ENCODE data around the gene USH1C. TPM values are rescaled to one million over a fixed set of nuclear protein-coding genes. Genes with fewer than 3 reads are reported as not detected.

The USH1C gene
- polyA plus RNA-seq (ENCODE audit: insufficient read length) = 0.85 TPM

DNA sequence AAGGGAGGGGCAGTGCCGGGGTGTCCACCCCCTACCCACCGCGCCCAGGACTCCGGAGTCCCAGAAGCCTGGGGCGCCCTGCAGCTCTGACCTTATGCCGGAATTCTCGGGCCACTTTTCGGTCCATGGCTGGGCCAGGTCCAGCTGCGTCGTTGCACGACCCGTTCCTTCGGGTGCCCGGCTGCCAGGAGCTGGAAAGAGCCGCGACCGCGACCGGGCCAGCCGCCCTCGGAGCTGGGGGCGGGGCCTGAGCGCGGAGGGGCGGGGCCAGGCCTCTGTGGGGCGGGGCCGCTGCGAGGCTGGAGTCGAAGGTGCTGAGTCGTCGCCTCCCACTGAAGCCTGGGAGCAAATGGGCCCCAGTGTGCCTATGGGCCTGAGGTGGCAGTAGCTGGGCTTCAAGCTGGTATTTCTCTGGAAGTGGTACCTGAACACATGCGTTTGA is at the start of gene USH1C:
Gene USH1C (minus strand): TSS at position 236 of the 442 bp plus-strand sequence. CDS start 109 bp downstream, at position 127.
- no peak for DNase-seq (ENCODE audit: low read depth)

DNA sequence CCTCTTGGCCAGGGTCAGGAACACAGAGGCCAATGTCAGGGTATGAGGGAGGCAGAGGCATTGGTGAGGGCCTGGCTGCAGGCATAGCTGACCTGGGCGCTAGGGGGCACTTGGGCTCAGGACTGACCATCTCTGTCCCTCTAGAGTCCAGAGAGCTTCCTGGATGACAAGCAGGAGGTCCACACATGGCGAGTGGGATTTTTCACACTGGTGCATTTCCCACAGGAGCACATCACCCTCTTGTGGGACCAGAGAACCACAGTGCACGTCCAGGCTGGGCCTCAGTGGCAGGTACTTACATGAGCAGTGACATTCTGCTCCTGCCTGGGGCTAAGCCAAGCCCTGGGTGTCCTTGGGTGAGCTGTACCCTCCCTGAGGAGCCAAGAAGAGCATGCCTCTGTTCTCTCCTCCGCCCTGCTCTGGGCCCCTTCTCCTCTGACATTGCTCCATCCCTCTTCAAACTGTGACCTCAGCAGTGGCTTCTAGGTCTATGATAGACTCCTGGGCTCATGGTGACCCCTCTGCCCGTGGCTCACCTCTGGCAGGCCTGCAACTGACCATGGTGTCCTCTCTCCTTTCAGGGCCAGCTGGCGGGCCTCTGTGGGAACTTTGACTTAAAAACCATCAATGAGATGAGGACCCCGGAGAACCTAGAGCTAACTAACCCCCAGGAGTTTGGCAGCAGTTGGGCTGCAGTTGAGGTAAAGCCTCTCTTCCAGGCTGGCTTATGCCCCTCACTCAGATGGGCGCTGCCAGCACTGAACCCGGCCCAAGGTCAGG is 49.4 kb upstream of the USH1C start:
- no peak for DNase-seq (ENCODE audit: low read depth)

DNA sequence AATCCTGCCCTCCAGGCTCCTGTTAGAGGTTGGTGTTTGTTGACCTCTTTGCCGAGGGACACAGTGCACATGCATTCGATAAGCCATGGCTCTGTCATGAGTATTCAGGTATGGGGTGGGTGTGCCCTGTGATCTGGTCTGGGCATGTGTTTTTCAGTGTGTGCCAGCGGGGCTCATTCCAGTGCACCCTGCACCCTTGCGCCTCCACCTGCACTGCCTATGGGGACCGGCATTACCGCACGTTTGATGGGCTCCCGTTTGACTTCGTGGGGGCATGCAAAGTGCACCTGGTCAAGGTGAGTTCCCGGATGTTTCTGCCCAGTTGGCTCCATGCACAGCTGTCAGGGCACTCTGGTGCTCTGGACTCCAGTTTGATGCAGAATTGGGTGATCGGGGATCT is 47.1 kb upstream of the USH1C start:
- no peak for DNase-seq (ENCODE audit: low read depth)

DNA sequence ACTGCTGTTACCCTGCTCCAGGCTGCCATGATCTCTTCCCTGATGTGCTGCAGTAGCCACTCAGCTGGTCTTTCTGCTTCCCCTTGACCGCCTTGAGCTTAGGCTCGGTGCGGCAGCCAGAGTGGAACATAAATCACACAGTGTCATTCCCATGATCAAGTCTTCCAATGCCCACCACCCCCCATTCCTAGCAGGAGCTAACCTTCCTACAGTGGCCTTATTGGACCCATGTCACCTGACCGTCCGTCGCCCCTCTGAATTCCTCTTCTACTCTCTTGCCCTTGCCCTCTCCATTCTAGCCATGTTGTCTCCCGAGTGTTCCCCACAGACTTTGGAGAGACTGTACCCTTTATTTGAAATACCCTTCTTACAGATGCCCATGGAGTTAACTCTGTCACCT is 46.2 kb upstream of the USH1C start:
- no peak for DNase-seq (ENCODE audit: low read depth)

DNA sequence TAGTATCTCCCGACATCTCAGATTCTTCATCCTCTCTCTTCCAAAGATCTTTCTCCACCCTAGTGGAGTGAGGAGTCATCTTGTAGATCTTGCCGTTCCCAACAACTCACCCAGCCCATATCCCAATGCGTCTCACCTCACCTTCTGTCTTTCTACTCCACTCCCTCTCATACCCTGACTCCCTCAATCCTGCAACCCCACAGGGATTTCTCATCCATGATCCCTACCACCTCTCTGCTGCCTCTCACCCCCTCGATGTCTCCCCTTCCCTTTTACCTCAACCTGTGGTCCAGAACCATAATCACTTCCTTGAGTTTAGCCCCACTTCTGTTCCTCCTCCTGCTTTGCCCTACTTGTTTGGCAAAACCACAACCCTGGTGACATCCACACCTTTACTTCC is 44.5 kb upstream of the USH1C start:
- DNase-seq (ENCODE audit: low read depth) = no peak

DNA sequence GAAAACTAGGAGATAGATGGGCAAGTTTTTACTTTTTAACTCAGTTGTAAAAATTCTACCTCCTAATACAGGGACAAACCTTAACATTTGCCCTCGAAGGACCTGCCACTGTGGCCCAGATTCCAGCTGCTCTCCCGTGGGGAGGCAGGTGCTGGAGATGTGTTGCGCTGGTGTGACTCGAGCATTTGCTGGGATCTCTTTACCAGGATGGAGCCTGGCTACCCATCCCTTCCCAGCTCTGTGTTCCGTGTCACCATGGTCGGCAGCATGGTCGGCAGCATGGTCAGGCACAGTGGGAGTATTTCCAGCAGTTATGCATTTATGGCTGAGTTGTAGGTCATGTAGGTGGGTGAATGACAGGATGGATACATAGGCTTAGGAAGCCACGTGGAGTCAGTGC is 44.0 kb upstream of the USH1C start:
- DNase-seq (ENCODE audit: low read depth) = no peak

DNA sequence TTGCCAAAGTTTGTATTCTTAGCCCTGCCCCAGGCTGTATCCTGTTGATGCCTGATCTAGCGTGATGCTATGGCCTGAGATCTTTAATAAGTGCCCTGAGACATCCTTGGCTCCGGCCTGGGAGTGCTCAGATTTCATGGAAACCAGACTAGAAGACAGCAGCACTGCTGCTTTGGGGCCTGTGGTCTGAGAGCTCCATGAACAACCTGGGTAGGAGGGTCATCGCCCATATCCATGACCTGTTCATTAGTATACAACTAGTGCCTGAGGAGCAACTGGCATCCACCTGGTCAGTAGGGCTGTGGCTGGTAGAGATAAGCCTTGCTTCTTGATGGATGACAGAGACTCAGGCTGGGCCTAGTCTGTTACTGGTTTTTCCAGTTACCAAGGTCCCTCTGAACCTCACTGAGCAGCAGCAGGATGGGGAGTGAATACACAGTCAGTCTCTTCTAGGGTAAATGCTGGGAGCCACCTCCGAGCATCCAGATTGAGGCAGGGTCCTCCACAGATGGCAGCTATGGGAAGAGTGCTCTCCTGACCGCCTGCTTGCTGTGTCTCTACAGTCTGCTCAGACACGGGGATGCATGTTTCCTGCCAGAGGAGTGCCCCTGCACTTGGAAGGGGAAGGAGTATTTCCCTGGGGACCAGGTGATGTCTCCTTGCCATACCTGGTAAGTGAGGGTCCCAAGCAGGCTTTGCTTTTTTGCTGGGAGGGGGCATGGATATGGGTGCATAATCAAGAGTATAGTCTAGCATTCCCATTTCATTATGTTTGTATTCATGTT is 41.9 kb upstream of the USH1C start:
- DNase-seq (ENCODE audit: low read depth) = no peak

DNA sequence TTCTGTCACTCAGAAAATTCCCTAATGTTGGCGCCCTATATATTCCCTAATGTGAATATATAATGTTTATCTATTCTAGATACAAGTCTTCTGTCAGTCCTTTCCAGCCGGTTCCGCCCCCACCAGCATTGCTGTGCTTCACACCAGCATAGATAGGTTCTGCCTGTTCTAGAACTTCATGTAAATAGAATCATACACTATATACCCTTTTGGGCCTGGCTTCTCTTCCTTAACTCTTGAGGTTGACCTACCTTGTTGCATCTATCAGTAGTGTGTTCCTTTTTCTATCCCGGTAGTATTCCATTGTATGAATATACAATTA is 37.5 kb upstream of the USH1C start:
- DNase-seq (ENCODE audit: low read depth) = no peak

DNA sequence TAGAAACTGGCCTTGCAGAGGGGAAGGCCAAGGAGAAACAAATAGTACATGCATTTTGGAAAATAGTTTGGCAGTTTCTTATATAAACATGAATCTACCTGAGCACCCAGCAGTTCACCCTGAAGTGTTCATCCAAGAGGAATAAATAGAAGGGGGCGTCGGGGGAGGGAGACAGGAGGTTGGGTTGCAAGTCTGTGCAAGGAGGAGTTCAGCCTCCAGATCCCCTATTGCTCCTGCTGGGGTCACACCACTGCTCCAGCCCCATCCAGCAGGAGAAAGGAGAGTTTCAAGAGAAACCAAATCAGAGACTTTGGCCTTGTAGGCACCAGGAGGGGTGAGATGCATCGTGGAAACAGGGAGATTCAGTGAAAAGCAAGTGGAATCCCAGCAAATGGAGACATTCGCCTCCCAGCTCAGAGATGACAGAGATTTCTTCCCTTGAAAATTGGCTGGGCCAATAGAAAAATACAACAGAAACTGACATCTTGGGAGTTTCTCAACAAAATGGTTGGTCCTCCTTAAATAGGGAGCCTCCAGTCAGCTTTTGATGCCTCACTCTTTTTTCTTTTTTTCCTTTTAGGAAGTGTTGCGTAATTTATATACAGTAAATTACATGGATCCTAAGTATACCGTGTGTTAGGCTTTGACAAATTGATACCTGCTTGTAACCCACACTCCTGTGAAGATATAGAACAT is 37.0 kb upstream of the USH1C start:
- no peak for DNase-seq (ENCODE audit: low read depth)

DNA sequence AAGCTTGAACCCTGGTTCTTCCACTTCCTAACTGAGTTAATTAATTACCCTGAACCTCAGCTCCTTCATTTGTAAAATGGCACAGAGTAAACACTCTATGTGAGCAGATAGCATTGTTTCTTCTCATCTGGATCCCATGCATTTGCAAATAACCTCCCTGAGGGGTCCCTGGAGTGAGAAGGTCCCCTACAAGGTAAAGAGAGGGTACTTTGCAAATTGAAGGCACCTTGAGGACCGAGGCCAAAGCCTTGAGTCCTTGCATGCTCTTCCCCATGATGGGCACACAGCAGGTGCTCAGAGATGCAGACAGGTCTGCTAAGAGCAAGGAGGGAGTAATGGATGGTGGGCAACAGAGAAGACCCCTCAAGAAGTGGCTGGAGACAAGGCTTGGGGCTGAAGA is 36.1 kb upstream of the USH1C start:
- no peak for DNase-seq (ENCODE audit: low read depth)

DNA sequence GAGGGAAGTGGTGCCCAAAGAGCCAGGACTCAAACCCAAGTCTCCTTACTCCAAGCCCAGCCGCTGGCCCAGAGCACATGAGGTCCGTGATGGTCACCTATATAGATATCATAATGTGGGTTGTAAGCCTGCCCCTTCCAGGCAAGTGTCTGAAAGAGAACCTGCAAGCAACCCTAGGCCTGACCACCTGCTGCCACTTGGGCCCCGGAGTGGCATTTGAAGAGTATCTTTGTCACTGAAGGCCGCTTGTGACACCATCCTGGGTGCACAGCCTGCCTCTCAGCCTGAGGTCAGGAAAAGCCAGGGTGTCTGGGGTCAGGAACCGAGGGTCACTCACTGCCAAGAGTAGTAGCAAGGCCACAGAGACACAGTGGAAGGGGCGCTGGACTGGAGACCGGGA is 35.2 kb upstream of the USH1C start:
- no peak for DNase-seq (ENCODE audit: low read depth)

DNA sequence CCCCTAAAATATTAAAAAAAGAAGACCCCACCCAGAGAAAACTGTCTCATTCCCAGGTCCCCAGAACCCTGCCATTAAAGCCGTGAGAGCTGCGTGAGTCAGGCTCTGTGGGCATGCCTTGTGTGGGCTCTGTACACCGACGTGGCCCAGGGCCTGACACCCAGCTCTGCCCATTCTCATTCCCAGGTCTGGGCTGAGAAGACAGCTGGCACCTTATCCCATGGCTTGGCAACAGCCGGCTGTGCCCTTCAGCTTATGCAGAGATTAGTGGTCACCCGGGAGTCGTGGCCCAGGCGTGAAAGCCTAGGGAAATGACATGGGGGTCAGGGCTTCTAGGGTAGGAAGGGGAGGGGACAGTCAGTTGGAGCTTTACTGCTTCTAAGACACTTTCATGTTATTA is 34.7 kb upstream of the USH1C start:
- DNase-seq (ENCODE audit: low read depth) = no peak

DNA sequence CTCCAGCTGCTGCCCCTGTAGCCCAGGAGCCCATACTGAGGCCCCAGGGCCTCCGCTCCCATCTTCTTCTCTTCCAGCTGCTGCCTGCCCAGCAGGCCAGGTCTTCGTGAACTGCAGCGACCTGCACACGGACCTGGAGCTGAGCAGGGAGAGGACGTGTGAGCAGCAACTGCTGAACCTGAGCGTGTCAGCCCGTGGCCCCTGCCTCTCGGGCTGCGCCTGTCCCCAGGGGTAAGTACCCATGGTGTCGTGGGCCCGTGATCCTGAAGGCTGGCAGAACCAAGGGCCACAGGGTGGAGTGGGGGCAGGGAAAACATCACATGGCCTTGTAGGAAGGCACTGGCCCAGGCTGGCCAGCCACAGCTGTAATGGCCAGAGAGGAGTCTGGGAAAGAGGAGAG is 34.1 kb upstream of the USH1C start:
- DNase-seq (ENCODE audit: low read depth) = no peak

DNA sequence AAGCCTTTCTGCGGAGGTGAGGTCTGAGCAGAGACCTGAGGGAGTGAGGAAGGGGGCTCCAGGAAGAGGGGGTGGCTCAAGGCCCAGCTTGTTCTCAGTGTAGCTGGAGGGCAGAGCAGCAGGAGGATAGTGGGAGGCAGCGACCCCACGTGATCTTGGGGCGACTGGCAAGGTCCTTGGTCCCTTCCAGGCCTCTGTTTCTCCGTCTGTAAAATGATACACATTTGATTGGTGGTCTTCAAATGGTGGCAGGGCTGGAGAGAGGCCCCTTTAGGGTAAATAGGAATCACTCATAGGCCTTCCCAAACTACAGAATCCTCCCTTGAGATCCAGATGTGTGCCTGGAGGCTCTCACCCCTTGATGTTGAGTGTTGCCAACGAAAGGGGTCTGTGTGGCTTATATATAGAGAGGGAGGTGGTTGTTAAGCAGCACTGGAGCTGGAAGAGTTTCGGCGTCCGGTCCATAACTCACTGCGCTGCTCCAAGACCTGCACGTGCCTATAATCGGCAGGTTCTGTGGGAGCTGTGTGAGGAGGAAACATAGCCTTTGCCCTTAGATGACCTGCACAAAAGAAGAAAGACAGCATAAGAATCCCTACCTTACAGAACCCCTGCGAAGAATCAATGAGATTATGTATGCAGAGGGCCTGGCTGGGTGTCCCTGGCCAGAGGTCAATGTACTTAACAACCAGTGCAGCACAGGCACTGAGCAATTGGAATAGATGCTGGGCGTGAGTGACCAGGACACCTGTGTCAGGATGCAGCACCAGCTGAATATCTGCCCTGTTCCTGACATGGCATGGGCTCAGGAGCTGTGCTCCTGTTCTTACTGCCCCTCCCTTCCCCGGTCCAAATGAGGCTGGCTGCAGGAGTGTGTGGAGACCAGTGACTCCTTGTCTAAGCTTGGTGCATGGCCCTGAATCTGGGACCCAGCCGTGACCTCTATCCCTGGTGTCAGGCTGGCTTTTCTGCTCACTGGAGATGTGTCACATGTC is 31.5 kb upstream of the USH1C start:
- no peak for DNase-seq (ENCODE audit: low read depth)

DNA sequence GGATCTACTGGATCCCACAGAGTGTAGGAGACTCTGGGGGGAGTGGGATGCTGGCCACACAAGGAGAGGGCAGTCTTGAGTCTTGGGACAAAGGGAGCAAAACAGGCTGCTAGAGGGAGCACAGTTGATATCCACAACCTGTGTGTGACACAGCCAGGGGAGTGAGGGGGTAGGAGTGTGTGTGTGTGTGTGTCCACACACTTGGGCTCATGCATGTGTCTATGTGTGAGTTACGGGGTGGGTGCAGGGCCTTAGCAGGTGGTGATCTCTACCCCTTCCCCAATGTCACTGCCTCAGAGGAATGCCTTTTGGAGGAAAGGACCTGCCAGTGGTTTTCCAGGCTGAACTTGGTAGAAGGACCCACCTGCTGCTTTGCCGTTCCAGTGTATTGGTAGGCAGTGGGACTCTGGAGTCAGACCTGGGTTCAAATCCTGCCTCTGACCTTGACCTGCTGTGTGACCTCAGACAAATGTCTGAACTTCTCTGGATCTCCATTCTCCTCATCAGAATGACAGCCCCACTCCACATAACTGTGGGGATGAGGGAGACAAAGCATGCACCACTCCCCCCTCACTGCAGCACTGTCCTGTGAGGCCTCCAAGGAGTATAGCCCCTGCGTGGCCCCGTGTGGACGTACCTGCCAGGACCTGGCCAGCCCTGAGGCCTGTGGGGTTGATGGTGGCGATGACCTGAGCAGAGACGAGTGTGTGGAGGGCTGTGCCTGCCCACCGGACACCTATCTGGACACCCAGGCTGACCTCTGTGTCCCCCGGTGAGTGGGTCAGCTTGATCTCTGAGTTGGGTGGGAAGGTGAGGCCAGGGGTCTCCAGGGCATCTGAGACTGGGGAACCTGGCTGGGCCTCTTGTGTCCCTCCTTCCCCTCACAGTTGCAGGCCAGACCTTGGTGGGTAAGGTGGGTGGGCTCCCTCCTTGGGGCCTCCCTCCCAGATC is 30.2 kb upstream of the USH1C start:
- no peak for DNase-seq (ENCODE audit: low read depth)

DNA sequence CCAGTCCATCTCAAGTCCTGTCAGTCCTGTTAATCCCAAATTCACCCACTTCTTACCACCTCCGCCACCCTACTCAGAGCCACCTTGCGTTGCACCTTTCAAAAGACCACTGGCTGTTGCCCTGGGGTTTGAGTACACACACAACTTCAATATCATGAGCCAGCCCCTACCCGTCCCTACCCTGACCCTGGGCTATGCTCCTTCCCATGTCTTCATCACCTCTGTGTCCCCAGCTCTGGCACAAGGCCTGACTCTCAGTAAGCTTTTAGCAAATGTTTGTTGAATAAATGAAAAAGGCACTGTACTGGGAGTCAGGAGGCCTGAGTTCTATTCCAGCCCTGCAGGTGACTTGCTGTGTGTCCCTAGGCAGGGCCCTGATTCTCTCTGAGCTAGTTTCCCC is 29.3 kb upstream of the USH1C start:
- DNase-seq (ENCODE audit: low read depth) = no peak

DNA sequence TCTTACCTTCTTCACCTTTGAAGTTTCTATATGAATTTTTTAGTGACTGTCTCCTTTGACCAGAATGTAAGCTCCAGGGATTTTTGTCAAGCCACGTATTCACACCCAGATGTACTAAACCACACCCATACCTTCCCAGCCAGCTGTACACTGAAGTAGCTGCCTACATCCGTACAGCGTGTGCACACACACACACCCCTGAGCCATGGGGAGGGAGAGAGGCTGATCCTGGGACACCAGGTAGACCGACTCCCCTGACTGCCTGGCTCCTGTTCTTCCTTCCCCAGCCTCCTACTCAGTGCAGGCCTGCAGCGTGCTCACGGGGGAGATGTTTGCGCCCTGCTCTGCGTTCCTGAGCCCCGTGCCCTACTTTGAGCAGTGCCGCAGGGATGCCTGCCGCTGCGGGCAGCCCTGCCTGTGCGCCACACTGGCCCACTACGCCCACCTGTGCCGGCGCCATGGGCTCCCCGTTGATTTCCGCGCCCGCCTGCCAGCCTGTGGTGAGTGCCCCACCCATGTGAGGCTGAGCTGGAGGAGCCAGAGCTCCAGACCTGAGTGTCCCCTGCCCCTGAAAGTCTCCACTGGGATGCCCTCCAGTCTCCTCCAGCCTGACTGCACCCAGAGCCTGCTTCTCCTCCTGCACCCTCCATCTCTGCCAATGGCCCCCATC is 28.7 kb upstream of the USH1C start:
- DNase-seq (ENCODE audit: low read depth) = no peak

DNA sequence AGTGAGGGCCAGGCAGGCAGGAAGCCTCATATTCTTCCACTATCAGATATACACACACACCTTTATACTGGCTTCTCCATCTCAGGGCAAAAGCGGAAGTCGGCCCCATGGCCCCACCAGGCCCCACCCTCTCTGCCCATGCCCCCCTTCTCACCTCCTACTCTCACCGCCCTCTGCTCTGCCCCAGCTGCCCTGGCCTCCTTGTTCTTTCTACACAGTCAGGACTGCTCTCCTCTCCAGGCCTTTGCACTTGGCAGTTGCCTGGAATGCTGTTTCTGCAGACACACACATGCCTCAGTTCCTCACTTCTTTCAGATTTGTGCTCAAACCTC is 28.1 kb upstream of the USH1C start:
- DNase-seq (ENCODE audit: low read depth) = no peak

DNA sequence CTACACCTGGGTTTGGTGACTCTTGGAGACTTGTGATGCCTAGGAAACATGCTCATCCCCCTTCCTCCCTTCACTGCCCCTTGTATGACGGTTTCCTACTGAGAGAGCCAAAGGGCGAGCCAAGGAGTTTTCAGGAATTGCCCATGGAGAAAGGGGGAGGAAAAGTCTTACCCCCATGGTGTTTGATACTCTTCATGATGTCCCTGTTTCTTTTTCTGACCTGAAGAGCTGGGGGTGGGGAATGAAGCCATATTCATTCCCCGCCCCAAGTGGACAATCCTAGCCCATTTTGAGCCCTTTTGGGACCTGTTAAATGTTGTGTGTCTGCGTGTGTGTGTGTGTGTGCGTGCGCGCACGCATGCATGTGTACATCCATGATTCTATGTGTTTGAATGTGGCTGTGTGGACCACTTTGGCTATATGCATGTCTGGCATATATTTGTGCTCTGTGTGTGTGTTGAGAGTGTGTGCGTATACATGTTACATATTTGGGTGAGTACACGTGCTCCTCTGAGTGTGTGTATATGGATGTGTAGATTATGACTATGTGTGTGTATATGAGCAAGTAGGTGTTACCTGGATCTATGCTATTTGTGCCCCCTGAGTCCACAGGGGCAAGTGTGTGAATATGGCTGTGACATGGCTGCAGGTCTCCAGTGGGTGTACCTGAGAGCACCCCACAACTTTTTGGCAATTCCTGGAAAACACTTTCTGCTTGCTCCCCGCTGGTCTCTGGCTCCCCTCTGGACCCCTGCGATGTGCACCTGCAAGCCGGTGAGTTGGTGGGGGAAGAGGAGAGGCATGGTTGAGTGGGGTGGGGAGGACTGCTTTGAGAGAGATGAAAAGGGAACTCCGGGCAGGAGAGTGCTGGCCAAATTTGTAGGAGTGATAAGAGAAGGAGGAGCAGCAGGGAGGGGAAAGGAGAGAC is 27.5 kb upstream of the USH1C start:
- no peak for DNase-seq (ENCODE audit: low read depth)

All from forelimb muscle (tissue), 1 donor.